ENCODE measurements around the gene ARHGAP29. TPM values are rescaled to one million over a fixed set of nuclear protein-coding genes. Genes with fewer than 3 reads are reported as not detected.

Gene ARHGAP29
- total and polyA plus RNA-seq, 7 experiments from 2014 or later = 0.02 to 0.37 (median 0.13) TPM; not detected in 4

GRCh38 chr1:94275083-94275482, 37.7 kb upstream of the ARHGAP29 start:
- Mint-ChIP-seq H3K27me3 (peaks cover 9 to 32% (median 15%) of the 10 kb centered on the region in 5 donors), H3K9me3 (peaks cover 0 to 1% (median 0%) of the 10 kb centered on the region in 11 donors), H3K36me3 (no peaks in the 10 kb centered on the region), H3K27ac (no peak overlapping the region), H3K4me3 (no peak overlapping the region), H3K4me1 (no peaks in the 10 kb centered on the region)
- ATAC-seq (no peak), DNase-seq (no peak)
- Histone ChIP-seq H3K4me1 (ENCODE audit: control insufficient read depth in 2 of 2, insufficient read depth in 2 of 2, low read length in 2 of 2) (no peaks in the 10 kb centered on the region), H3K9me3 (ENCODE audit: control insufficient read depth in 2 of 3, low read length in 3 of 3) (no peaks in the 10 kb centered on the region), H3K36me3 (ENCODE audit: control insufficient read depth in 2 of 3, insufficient read depth in 3 of 3, low read length in 3 of 3) (no peaks in the 10 kb centered on the region), H3K27ac (ENCODE audit: low read depth, low read length) (no peak overlapping the region), H3K27me3 (ENCODE audit: control insufficient read depth in 2 of 2, insufficient read depth in 2 of 2, low read length in 2 of 2) (no peaks in the 10 kb centered on the region), H3K4me3 (ENCODE audit: low read length) (no peak overlapping the region)
- ChIA-PET POLR2A (no interaction called here), CTCF (no interaction called here)
- intact Hi-C loops (cut with micrococcal nuclease) = no loop called here

- H3K4me1 ChIP-seq (ENCODE audit: control insufficient read depth in 2 of 2, insufficient read depth in 2 of 2, low read length in 2 of 2) = no peaks in the 10 kb centered on the region
- DNase-seq = no peak
- no peaks in the 10 kb centered on the region for H3K9me3 ChIP-seq (ENCODE audit: control insufficient read depth in 2 of 3, low read length in 3 of 3)
- intact Hi-C loops (cut with micrococcal nuclease) = no loop called here
- Mint-ChIP-seq H3K9me3 (peaks cover 0 to 1% (median 0%) of the 10 kb centered on the region in 11 donors), H3K36me3 (no peaks in the 10 kb centered on the region), H3K27me3 (peaks cover 9 to 33% (median 13%) of the 10 kb centered on the region in 5 donors), H3K4me3 (no peak overlapping the region), H3K4me1 (no peaks in the 10 kb centered on the region), H3K27ac (no peak overlapping the region)
- ChIA-PET POLR2A (no interaction called here), CTCF (interaction anchor here (1.5 kb wide), 1 partner anchor 8 kb away, joined by 3 read pairs; no protein-coding TSS in a partner anchor)
- no peaks in the 10 kb centered on the region for H3K36me3 ChIP-seq (ENCODE audit: control insufficient read depth in 2 of 3, insufficient read depth in 3 of 3, low read length in 3 of 3)
- H3K27me3 ChIP-seq (ENCODE audit: control insufficient read depth in 2 of 2, insufficient read depth in 2 of 2, low read length in 2 of 2) = no peaks in the 10 kb centered on the region
- no peak for ATAC-seq
- H3K27ac ChIP-seq (ENCODE audit: low read depth, low read length) = no peak overlapping the region
- no peak overlapping the region for H3K4me3 ChIP-seq (ENCODE audit: low read length)
Observed at GRCh38 chr1:94274561-94274960, 37.2 kb upstream of the ARHGAP29 start.

- H3K36me3 Mint-ChIP-seq = no peaks in the 10 kb centered on the region
- H3K27me3 ChIP-seq (ENCODE audit: control insufficient read depth in 2 of 2, insufficient read depth in 2 of 2, low read length in 2 of 2) = no peaks in the 10 kb centered on the region
- ChIA-PET POLR2A (interaction anchor here (0.6 kb wide), 1 partner anchor 1168 kb away, joined by 3 read pairs; no protein-coding TSS in a partner anchor), CTCF (interaction anchor here (1.5 kb wide), 1 partner anchor 10 kb away, joined by 3 read pairs; no protein-coding TSS in a partner anchor)
- peaks cover 10 to 37% (median 13%) of the 10 kb centered on the region in 5 donors for H3K27me3 Mint-ChIP-seq
- no peak overlapping the region for H3K27ac ChIP-seq (ENCODE audit: low read depth, low read length)
- no peak overlapping the region for H3K4me3 ChIP-seq (ENCODE audit: low read length)
- no peaks in the 10 kb centered on the region for H3K4me1 Mint-ChIP-seq
- no peaks in the 10 kb centered on the region for H3K36me3 ChIP-seq (ENCODE audit: control insufficient read depth in 2 of 3, insufficient read depth in 3 of 3, low read length in 3 of 3)
- H3K27ac Mint-ChIP-seq = no peak overlapping the region
- intact Hi-C loops (cut with micrococcal nuclease) = no loop called here
- H3K9me3 Mint-ChIP-seq = peaks cover 0 to 1% (median 0%) of the 10 kb centered on the region in 11 donors
- no peak overlapping the region for H3K4me3 Mint-ChIP-seq
- ATAC-seq (no peak), DNase-seq (no peak)
- no peaks in the 10 kb centered on the region for H3K9me3 ChIP-seq (ENCODE audit: control insufficient read depth in 2 of 3, low read length in 3 of 3)
- no peaks in the 10 kb centered on the region for H3K4me1 ChIP-seq (ENCODE audit: control insufficient read depth in 2 of 2, insufficient read depth in 2 of 2, low read length in 2 of 2)
Observed at GRCh38 chr1:94273111-94273510, 35.7 kb upstream of the ARHGAP29 start.

- H3K4me3 ChIP-seq (ENCODE audit: low read length) = no peak overlapping the region
- peaks cover 0 to 1% (median 0%) of the 10 kb centered on the region in 11 donors for H3K9me3 Mint-ChIP-seq
- peaks cover 10 to 38% (median 15%) of the 10 kb centered on the region in 5 donors for H3K27me3 Mint-ChIP-seq
- no peak overlapping the region for H3K27ac Mint-ChIP-seq
- peak; percentile 42 for ATAC-seq
- CTCF ChIA-PET = no interaction called here
- no peak for DNase-seq
- H3K4me1 Mint-ChIP-seq = no peaks in the 10 kb centered on the region
- no peaks in the 10 kb centered on the region for H3K9me3 ChIP-seq (ENCODE audit: control insufficient read depth in 2 of 3, low read length in 3 of 3)
- H3K4me1 ChIP-seq (ENCODE audit: control insufficient read depth in 2 of 2, insufficient read depth in 2 of 2, low read length in 2 of 2) = no peaks in the 10 kb centered on the region
- no peaks in the 10 kb centered on the region for H3K27me3 ChIP-seq (ENCODE audit: control insufficient read depth in 2 of 2, insufficient read depth in 2 of 2, low read length in 2 of 2)
- no peak overlapping the region for H3K4me3 Mint-ChIP-seq
- no peaks in the 10 kb centered on the region for H3K36me3 Mint-ChIP-seq
- intact Hi-C loops (cut with micrococcal nuclease) = no loop called here
- POLR2A ChIA-PET = no interaction called here
- H3K36me3 ChIP-seq (ENCODE audit: control insufficient read depth in 2 of 3, insufficient read depth in 3 of 3, low read length in 3 of 3) = no peaks in the 10 kb centered on the region
- H3K27ac ChIP-seq (ENCODE audit: low read depth, low read length) = no peak overlapping the region
Observed at GRCh38 chr1:94272388-94272787, 35.0 kb upstream of the ARHGAP29 start.

- Histone ChIP-seq H3K4me1 (ENCODE audit: control insufficient read depth in 2 of 2, insufficient read depth in 2 of 2, low read length in 2 of 2) (no peaks in the 10 kb centered on the region), H3K36me3 (ENCODE audit: control insufficient read depth in 2 of 3, insufficient read depth in 3 of 3, low read length in 3 of 3) (no peaks in the 10 kb centered on the region), H3K4me3 (ENCODE audit: low read length) (no peak overlapping the region), H3K27ac (ENCODE audit: low read depth, low read length) (no peak overlapping the region), H3K9me3 (ENCODE audit: control insufficient read depth in 2 of 3, low read length in 3 of 3) (no peaks in the 10 kb centered on the region), H3K27me3 (ENCODE audit: control insufficient read depth in 2 of 2, insufficient read depth in 2 of 2, low read length in 2 of 2) (no peaks in the 10 kb centered on the region)
- H3K4me1 Mint-ChIP-seq = no peaks in the 10 kb centered on the region
- CTCF ChIA-PET = no interaction called here
- ATAC-seq (no peak), DNase-seq (no peak)
- intact Hi-C loops (cut with micrococcal nuclease) = no loop called here
- POLR2A ChIA-PET = no interaction called here
- H3K4me3 Mint-ChIP-seq = no peak overlapping the region
- peaks cover 0 to 1% (median 0%) of the 10 kb centered on the region in 11 donors for H3K9me3 Mint-ChIP-seq
- H3K27me3 Mint-ChIP-seq = peaks cover 11 to 42% (median 17%) of the 10 kb centered on the region in 5 donors
- H3K27ac Mint-ChIP-seq = no peak overlapping the region
- H3K36me3 Mint-ChIP-seq = no peaks in the 10 kb centered on the region
Observed at GRCh38 chr1:94271373-94271772, 34.0 kb upstream of the ARHGAP29 start.

GRCh38 chr1:94270801-94271203, 33.4 kb upstream of the ARHGAP29 start:
- no peaks in the 10 kb centered on the region for H3K36me3 Mint-ChIP-seq
- Histone ChIP-seq H3K36me3 (ENCODE audit: control insufficient read depth in 2 of 3, insufficient read depth in 3 of 3, low read length in 3 of 3) (no peaks in the 10 kb centered on the region), H3K4me3 (ENCODE audit: low read length) (no peak overlapping the region), H3K27ac (ENCODE audit: low read depth, low read length) (no peak overlapping the region), H3K27me3 (ENCODE audit: control insufficient read depth in 2 of 2, insufficient read depth in 2 of 2, low read length in 2 of 2) (no peaks in the 10 kb centered on the region), H3K9me3 (ENCODE audit: control insufficient read depth in 2 of 3, low read length in 3 of 3) (no peaks in the 10 kb centered on the region), H3K4me1 (ENCODE audit: control insufficient read depth in 2 of 2, insufficient read depth in 2 of 2, low read length in 2 of 2) (no peaks in the 10 kb centered on the region)
- ChIA-PET POLR2A (no interaction called here), CTCF (no interaction called here)
- H3K27me3 Mint-ChIP-seq = peaks cover 12 to 45% (median 22%) of the 10 kb centered on the region in 5 donors
- intact Hi-C loops (cut with micrococcal nuclease) = no loop called here
- no peaks in the 10 kb centered on the region for H3K4me1 Mint-ChIP-seq
- no peak for DNase-seq
- H3K9me3 Mint-ChIP-seq = no peaks in the 10 kb centered on the region
- no peak overlapping the region for H3K27ac Mint-ChIP-seq
- ATAC-seq = no peak
- H3K4me3 Mint-ChIP-seq = no peak overlapping the region

- Mint-ChIP-seq H3K27ac (no peak overlapping the region), H3K4me3 (no peak overlapping the region), H3K4me1 (no peaks in the 10 kb centered on the region), H3K9me3 (no peaks in the 10 kb centered on the region), H3K27me3 (peaks cover 7 to 43% (median 20%) of the 10 kb centered on the region in 5 donors), H3K36me3 (no peaks in the 10 kb centered on the region)
- Histone ChIP-seq H3K4me1 (ENCODE audit: control insufficient read depth in 2 of 2, insufficient read depth in 2 of 2, low read length in 2 of 2) (no peaks in the 10 kb centered on the region), H3K9me3 (ENCODE audit: control insufficient read depth in 2 of 3, low read length in 3 of 3) (no peaks in the 10 kb centered on the region), H3K27ac (ENCODE audit: low read depth, low read length) (no peak overlapping the region), H3K27me3 (ENCODE audit: control insufficient read depth in 2 of 2, insufficient read depth in 2 of 2, low read length in 2 of 2) (no peaks in the 10 kb centered on the region), H3K36me3 (ENCODE audit: control insufficient read depth in 2 of 3, insufficient read depth in 3 of 3, low read length in 3 of 3) (no peaks in the 10 kb centered on the region), H3K4me3 (ENCODE audit: low read length) (no peak overlapping the region)
- CTCF ChIA-PET = no interaction called here
- intact Hi-C loops (cut with micrococcal nuclease) = no loop called here
- DNase-seq (no peak), ATAC-seq (no peak)
- POLR2A ChIA-PET = no interaction called here
Observed at GRCh38 chr1:94269921-94270320, 32.5 kb upstream of the ARHGAP29 start.
